Measurements from ENCODE around the gene MESP2. TPM values are rescaled to one million over a fixed set of nuclear protein-coding genes. Genes with fewer than 3 reads are reported as not detected.

MESP2 gene
- total RNA-seq, 1 experiment from 2014 or later, result 0.28 TPM

- Histone ChIP-seq H2AK5ac (ENCODE audit: insufficient read length, low read length) (no peak overlapping the region), H4K91ac (ENCODE audit: insufficient read length, low read depth, low read length) (no peak overlapping the region)
Measured at GRCh38 chr15:89769366-89769765, 6.8 kb upstream of the MESP2 start.

More at GRCh38 chr15:89769366-89769765, 6.8 kb upstream of the MESP2 start:
- H3K27me3 ChIP-seq (ENCODE audit: insufficient read depth, low read length), result no peaks in the 10 kb centered on the region
- no peak overlapping the region for H3T11ph ChIP-seq (ENCODE audit: low read length)
- no peak overlapping the region for H2BK12ac ChIP-seq (ENCODE audit: insufficient read length, low read depth, low read length)
- H4K5ac ChIP-seq (ENCODE audit: insufficient read length, low read depth, low read length), result no peak overlapping the region
- no peak overlapping the region for H3K14ac ChIP-seq (ENCODE audit: insufficient read depth, low read length)
- peaks cover 7% of the 10 kb centered on the region for H3K27me3 Mint-ChIP-seq (ENCODE audit: low read depth)
- no peak overlapping the region for H3K4me3 Mint-ChIP-seq
- no peak overlapping the region for H2BK120ac ChIP-seq (ENCODE audit: low read depth, low read length, poor library complexity, severe bottlenecking)
- H3K79me2 ChIP-seq (ENCODE audit: insufficient read depth, low read length), result no peaks in the 10 kb centered on the region
- H3K4ac ChIP-seq (ENCODE audit: low read depth, low read length), result no peak overlapping the region
- no peak overlapping the region for H3K27ac ChIP-seq (ENCODE audit: insufficient read length, low read depth, low read length)
- no peak for TF ChIP-seq CTCF (conservative IDR thresholded peaks at IDR 0.05)
- no peak overlapping the region for H3K4me2 ChIP-seq (ENCODE audit: insufficient read depth, insufficient read length, low read length)
- no peak overlapping the region for H4K8ac ChIP-seq (replicated peaks; ENCODE audit: insufficient read length, low read depth, low read length)
- no peak overlapping the region for H3K56ac ChIP-seq (ENCODE audit: insufficient read length, low read depth, low read length)
- no peak overlapping the region for H3K27ac Mint-ChIP-seq
- no peak overlapping the region for H3K23ac ChIP-seq (ENCODE audit: insufficient read length, low read depth, low read length)
- no peaks in the 10 kb centered on the region for H3K9me3 Mint-ChIP-seq
- no peak overlapping the region for H3K18ac ChIP-seq (ENCODE audit: insufficient read length, low read depth, low read length)
- no peaks in the 10 kb centered on the region for H3K23me2 ChIP-seq (ENCODE audit: insufficient read length, low read depth, low read length, poor library complexity, severe bottlenecking)
- H3K9ac ChIP-seq (ENCODE audit: extremely low read depth, insufficient read length, low read length), result no peak overlapping the region
- H3K79me1 ChIP-seq (ENCODE audit: insufficient read depth, low read depth, low read length, poor library complexity, severe bottlenecking), result no peaks in the 10 kb centered on the region
- H2BK15ac ChIP-seq (ENCODE audit: low read depth, low read length), result no peak overlapping the region
- no peaks in the 10 kb centered on the region for H3K4me1 ChIP-seq (ENCODE audit: insufficient read depth, low read length)
- no peaks in the 10 kb centered on the region for H3K9me3 ChIP-seq (ENCODE audit: control insufficient read depth, low read depth, low read length)
- no peak for DNase-seq
- H2AFZ ChIP-seq (ENCODE audit: low read length), result no peak overlapping the region
- no peak overlapping the region for H2BK20ac ChIP-seq (ENCODE audit: low read depth, low read length, poor library complexity, severe bottlenecking)
- H2BK5ac ChIP-seq (ENCODE audit: insufficient read length, low read length), result no peak overlapping the region
- H3K4me1 Mint-ChIP-seq, result no peaks in the 10 kb centered on the region
- no CpG with 5 or more reads among the region's 3 CpGs for WGBS (ENCODE audit: extremely low coverage, insufficient read length, low lambda C conversion rate)
- no peaks in the 10 kb centered on the region for H4K20me1 ChIP-seq (ENCODE audit: control insufficient read depth, insufficient read depth, insufficient read length)
- no peaks in the 10 kb centered on the region for H3K36me3 Mint-ChIP-seq (ENCODE audit: insufficient read depth in 1 of 3, low read depth in 3 of 3)
